ENCODE results near the gene TMOD1. TPM values are rescaled to one million over a fixed set of nuclear protein-coding genes. Genes with fewer than 3 reads are reported as not detected.

TMOD1 gene
- total and polyA plus RNA-seq, 9 of the 15 experiments (the other 6 are each of a cell fraction or from before 2014, with no cell fraction given), result 7.1 to 41.2 (median 14.2) TPM

DNA sequence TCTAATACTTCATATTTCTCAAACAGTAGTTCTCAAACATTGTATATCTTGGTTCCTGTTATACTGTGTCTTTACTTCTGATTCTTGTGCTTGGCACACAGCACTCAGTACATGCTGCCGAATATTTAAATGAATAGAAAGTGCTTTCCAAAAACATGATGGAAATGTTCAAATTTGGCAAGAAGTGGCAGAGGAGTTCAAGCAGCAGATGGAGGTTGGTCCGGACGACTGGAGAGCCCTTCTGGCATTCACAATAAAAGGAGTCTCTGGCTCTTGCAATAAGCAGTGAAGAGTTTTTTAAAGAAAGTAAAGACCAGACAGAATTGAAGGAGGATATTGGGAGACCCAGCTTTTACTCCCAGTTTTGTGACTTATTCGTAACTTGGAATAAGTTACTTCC is 95.4 kb downstream of the TMOD1 start (continued):
- TF ChIP-seq ZKSCAN8 (CRISPR knock-in tag; IDR thresholded peaks at IDR 0.05) (no peak), ZNF174 (CRISPR knock-in tag; IDR thresholded peaks at IDR 0.05) (no peak)

DNA sequence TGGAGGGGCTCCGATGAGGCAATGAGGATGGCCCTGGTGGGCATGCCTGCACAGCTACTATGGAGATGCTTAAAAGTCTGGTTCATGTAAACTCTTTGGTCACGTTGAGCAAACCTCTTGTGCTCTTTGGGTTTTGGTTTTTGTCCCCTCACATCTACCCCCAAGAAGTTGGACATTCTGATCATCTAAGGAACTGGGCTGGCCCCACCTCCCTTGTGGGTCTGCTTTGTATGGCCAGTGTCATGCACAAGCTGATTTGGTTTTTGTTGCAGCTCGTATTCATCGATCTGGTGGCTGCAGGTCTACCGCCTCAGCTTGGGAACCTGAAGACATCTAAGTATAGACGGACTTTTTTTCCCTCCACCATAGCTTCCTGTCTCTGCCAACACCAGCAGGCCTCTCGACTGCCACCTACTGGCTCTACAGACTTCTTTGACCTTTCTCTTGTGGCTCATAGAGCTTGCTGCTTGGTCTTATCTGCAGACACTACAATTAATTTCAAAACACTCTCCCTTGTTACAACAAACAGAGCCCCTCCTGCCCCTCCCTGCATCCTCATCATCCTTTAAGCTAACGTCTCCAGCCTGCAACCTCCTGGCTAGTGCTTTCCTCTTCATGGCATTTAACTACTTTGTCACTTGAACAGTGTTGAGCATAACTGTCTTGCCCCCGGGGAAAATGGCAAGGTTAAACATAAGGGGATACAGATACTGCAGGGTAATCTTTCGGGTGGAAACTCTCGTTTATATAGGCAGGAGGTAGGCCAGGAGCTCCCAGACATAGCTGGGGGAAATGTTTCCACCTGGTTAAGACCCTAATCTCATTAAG is 97.2 kb downstream of the TMOD1 start:
- Histone ChIP-seq H3K9me1 (ENCODE audit: control insufficient read depth, insufficient read depth, low read length) (peaks cover 3% of the 10 kb centered on the region), H3K4me3 (no peak overlapping the region), H2AFZ (ENCODE audit: low read depth, low read length) (no peak overlapping the region), H3K36me3 (ENCODE audit: control insufficient read depth, insufficient read depth, low read length) (peaks cover 69% of the 10 kb centered on the region), H3K9ac (ENCODE audit: insufficient read depth in 1 of 2, low read depth in 2 of 2, low read length in 2 of 2) (no peak overlapping the region), H3K79me2 (ENCODE audit: control insufficient read depth, insufficient read depth, low read length) (no peaks in the 10 kb centered on the region), H3K4me2 (ENCODE audit: insufficient read depth, low read length) (no peak overlapping the region), H3K4me1 (replicated peaks in 1 of 2; ENCODE audit: control insufficient read depth in 2 of 2, insufficient read depth in 2 of 2, low read length in 2 of 2) (peaks cover 0 to 6% of the 10 kb centered on the region in 2 experiments; a peak in 3 of 5 replicates), H3K9me3 (replicated peaks; ENCODE audit: control insufficient read depth, insufficient read depth, low read depth, low read length) (no peaks in the 10 kb centered on the region), H3K27me3 (ENCODE audit: control insufficient read depth in 2 of 2, insufficient read depth in 2 of 2, low read length in 2 of 2) (no peaks in the 10 kb centered on the region), H4K20me1 (replicated peaks; ENCODE audit: control insufficient read depth, insufficient read depth, low read length) (no peaks in the 10 kb centered on the region), H3K27ac (ENCODE audit: extremely low read depth, low read depth, low read length) (no peak overlapping the region)
- ATAC-seq (peak; percentile 96), DNase-seq (ENCODE audit: extremely low read depth in 1 of 4, low spot score in 3 of 4) (peak; percentile 56 to 84 (median 63)), FAIRE-seq (peak; percentile 87)
- CTCF ChIA-PET (ENCODE audit: low intra/inter-chr PET ratio), result interaction anchor here (1.2 to 2.1 kb wide), 3 partner anchors 17 to 130 kb away, joined by 3 to 24 read pairs (median 10); no protein-coding TSS in a partner anchor
- no TSS peak for BruUV-seq (replicated peaks)
- POLR2A ChIA-PET, result interaction anchor here (0.6 to 1.6 kb wide), 10 partner anchors 10 to 137 kb away, joined by 3 to 10 read pairs (median 3); no protein-coding TSS in a partner anchor
- in situ Hi-C loops (cut with MboI), result no loop called here
- intact Hi-C loops (cut with micrococcal nuclease), result loop anchor here (1.0 to 5.0 kb wide), 2 partner anchors 130 to 741 kb away; no protein-coding TSS in a partner anchor
- 20% methylated on average over 11 of the region's 11 CpGs for WGBS (ENCODE audit: insufficient coverage, low coverage, missing lambda C conversion rate)
- TF ChIP-seq FOXK1 (CRISPR knock-in tag; IDR thresholded peaks at IDR 0.05; ENCODE audit: borderline replicate concordance) (0 out of 2 replicates have a peak, but pooled peaks have one; percentile 24), MEIS2 (IDR thresholded peaks at IDR 0.05; ENCODE audit: partially characterized antibody) (peak; percentile 46), ZNF23 (CRISPR knock-in tag; IDR thresholded peaks at IDR 0.05) (no peak), TFAM (CRISPR knock-in tag; conservative IDR thresholded peaks at IDR 0.05) (no peak), ZNF384 (IDR thresholded peaks at IDR 0.05; ENCODE audit: low read depth, low read length) (peak; percentile 64), SIRT6 (IDR thresholded peaks at IDR 0.05; ENCODE audit: low read depth, low read length) (no peak), NR2C1 (IDR thresholded peaks at IDR 0.05) (no peak), NR2C1 (tag; IDR thresholded peaks at IDR 0.05) (no peak), ZNF232 (CRISPR knock-in tag; IDR thresholded peaks at IDR 0.05) (no peak), MTA3 (IDR thresholded peaks at IDR 0.05; ENCODE audit: borderline replicate concordance) (0 out of 2 replicates have a peak, but pooled peaks have one; percentile 42), PYGO2 (tag; IDR thresholded peaks at IDR 0.05) (no peak), GTF2E2 (tag; IDR thresholded peaks at IDR 0.05) (no peak), NCOA1 (IDR thresholded peaks at IDR 0.05; ENCODE audit: low read depth) (no peak)
- TF ChIP-seq, protein P1, sequence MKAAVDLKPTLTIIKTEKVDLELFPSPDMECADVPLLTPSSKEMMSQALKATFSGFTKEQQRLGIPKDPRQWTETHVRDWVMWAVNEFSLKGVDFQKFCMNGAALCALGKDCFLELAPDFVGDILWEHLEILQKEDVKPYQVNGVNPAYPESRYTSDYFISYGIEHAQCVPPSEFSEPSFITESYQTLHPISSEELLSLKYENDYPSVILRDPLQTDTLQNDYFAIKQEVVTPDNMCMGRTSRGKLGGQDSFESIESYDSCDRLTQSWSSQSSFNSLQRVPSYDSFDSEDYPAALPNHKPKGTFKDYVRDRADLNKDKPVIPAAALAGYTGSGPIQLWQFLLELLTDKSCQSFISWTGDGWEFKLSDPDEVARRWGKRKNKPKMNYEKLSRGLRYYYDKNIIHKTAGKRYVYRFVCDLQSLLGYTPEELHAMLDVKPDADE (conservative IDR thresholded peaks at IDR 0.05; ENCODE audit: control insufficient read depth, low read depth, low read length), result no peak
- TF ChIP-seq, protein P2, sequence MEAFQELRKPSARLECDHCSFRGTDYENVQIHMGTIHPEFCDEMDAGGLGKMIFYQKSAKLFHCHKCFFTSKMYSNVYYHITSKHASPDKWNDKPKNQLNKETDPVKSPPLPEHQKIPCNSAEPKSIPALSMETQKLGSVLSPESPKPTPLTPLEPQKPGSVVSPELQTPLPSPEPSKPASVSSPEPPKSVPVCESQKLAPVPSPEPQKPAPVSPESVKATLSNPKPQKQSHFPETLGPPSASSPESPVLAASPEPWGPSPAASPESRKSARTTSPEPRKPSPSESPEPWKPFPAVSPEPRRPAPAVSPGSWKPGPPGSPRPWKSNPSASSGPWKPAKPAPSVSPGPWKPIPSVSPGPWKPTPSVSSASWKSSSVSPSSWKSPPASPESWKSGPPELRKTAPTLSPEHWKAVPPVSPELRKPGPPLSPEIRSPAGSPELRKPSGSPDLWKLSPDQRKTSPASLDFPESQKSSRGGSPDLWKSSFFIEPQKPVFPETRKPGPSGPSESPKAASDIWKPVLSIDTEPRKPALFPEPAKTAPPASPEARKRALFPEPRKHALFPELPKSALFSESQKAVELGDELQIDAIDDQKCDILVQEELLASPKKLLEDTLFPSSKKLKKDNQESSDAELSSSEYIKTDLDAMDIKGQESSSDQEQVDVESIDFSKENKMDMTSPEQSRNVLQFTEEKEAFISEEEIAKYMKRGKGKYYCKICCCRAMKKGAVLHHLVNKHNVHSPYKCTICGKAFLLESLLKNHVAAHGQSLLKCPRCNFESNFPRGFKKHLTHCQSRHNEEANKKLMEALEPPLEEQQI (IDR thresholded peaks at IDR 0.05), result no peak

All from K562 (cell line).